Lung (tissue), 12 donors: Measurements from ENCODE around the gene CABP7. TPM values are rescaled to one million over a fixed set of nuclear protein-coding genes. Genes with fewer than 3 reads are reported as not detected.
A peak's percentile ranks its signal among the peaks of the same experiment; 100 is the strongest.

Experiments used
- ATAC-seq: fragments of 200-7000 bp; cut with Tn5 transposase; one replicate; pipeline ENCODE4 v1.9.1; 2020; ENCODE audit warnings: moderate number of reproducible peaks; ENCODE audit not compliant: insufficient read depth, low FRiP score
- DNase-seq, 3 donors: peaks; one replicate each; pipeline ENCODE4 v3.0.0-alpha.2; 2013 to 2017
- H3K27ac ChIP-seq, 2 donors: one replicate each; pipeline ENCODE4 v1.5.1; 2013; ENCODE audit warnings: mild to moderate bottlenecking in 2 of 2, moderate library complexity in 2 of 2, control low read depth in 1 of 2, inconsistent platforms in 1 of 2, low read depth in 1 of 2, low read length in 1 of 2
- H3K27me3 ChIP-seq, 3 donors: one replicate each; pipeline ENCODE4 v1.5.1; 2013; ENCODE audit warnings: low read length in 2 of 3; ENCODE audit not compliant: control insufficient read depth in 3 of 3, insufficient read depth in 3 of 3
- H3K36me3 ChIP-seq, 4 donors: one replicate each; pipeline ENCODE4 v1.5.1; 2013; ENCODE audit warnings: low read length in 4 of 4, mild to moderate bottlenecking in 1 of 4, moderate library complexity in 1 of 4; ENCODE audit not compliant: control insufficient read depth in 4 of 4, insufficient read depth in 4 of 4
- H3K4me1 ChIP-seq, 5 donors: one replicate each; pipeline ENCODE4 v1.5.1; 2013; ENCODE audit warnings: low read length in 5 of 5, mild to moderate bottlenecking in 2 of 5, moderate library complexity in 1 of 5; ENCODE audit not compliant: control insufficient read depth in 5 of 5, insufficient read depth in 5 of 5
- H3K4me3 ChIP-seq: one replicate; pipeline ENCODE4 v1.5.1; 2013; ENCODE audit warnings: mild to moderate bottlenecking, control low read depth, moderate library complexity
- H3K9ac ChIP-seq, 2 donors: one replicate each; pipeline ENCODE4 v1.5.1; 2013; ENCODE audit warnings: low read length in 2 of 2, control low read depth in 1 of 2; ENCODE audit not compliant: insufficient read depth in 1 of 2
- H3K9me3 ChIP-seq, 4 donors: one replicate each; pipeline ENCODE4 v1.5.1; 2013; ENCODE audit warnings: low read length in 3 of 4, mild to moderate bottlenecking in 1 of 4, moderate library complexity in 1 of 4; ENCODE audit not compliant: control insufficient read depth in 4 of 4, insufficient read depth in 3 of 4
- WGBS, 2 donors: extraction: QIAGEN DNeasy Blood & Tissue Kit; methylation state at CpG; one replicate each; pipeline ENCODE4 v1.1.7; 2013; 5-methylcytosine and 5-hydroxymethylcytosine counted together
- polyA plus RNA-seq, 2 donors: library from polyadenylated mRNA; stranded (reverse); fragments of 200-250 nt; gene quantifications; one replicate each; pipeline ENCODE4 v1.2.1, GENCODE V29; 2013
- total RNA-seq, 2 donors: library from RNA; depleted of rRNA in 1 of 2; stranded (reverse); fragments of >200 nt in 1 of 2; gene quantifications; one replicate each; pipeline ENCODE4 v1.2.1, GENCODE V29; 2014 to 2021
- TF ChIP-seq, protein P1 (sequence below): IDR thresholded peaks from 2 replicates; pipeline ENCODE4 v1.5.1; 2012; ENCODE audit warnings: mild to moderate bottlenecking; ENCODE audit errors: control extremely low read depth, extremely low read depth
- donor health status: control.
- donor health status: control.
- donor health status: Bipolar disorder and iron deficiency.
- donor health status: healthy.
- donor health status: DM: yes; HTN: yes; CAD: no.

The CABP7 gene
- total and polyA plus RNA-seq, 4 donors: 0.05 to 0.12 (median 0.06) TPM; not detected in 1

DNA sequence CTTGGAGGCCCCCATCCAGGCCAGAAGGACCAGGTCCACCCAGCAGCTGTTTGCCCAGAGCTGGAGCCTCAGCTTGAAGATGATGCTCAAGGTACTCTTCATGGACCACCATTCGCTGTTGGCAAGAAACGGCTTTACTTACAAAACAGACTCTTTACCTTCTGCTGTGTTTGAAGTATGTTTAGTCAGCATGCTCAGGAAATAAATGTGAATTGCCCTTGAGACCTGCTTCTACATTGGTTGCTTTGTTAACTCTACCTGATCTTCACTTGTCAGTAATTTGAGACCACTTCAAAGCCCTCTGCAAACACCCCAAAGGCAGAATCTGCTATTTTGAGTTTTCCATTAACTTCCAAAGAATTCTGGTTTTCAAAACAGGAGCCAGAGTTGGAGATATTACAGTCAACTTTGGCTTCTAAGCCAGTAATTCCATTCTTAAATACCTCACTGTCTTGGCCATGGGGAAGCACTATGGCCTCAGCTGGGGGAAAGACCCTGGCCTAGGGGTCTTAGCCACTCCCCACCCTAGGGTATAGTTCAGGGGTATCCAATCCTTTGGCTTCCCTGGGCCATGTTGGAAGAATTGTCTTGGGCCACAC, 50.0 kb downstream of the CABP7 start:
- Histone ChIP-seq H3K4me3 (no peak overlapping the region), H3K4me1 (peaks cover 5 to 18% (median 14%) of the 10 kb centered on the region in 5 donors), H3K9ac (no peak overlapping the region), H3K36me3 (peaks cover 10 to 19% (median 11%) of the 10 kb centered on the region in 4 donors), H3K9me3 (no peaks in the 10 kb centered on the region), H3K27me3 (no peaks in the 10 kb centered on the region), H3K27ac (no peak overlapping the region)
- ATAC-seq: no peak
- TF ChIP-seq, protein P1, sequence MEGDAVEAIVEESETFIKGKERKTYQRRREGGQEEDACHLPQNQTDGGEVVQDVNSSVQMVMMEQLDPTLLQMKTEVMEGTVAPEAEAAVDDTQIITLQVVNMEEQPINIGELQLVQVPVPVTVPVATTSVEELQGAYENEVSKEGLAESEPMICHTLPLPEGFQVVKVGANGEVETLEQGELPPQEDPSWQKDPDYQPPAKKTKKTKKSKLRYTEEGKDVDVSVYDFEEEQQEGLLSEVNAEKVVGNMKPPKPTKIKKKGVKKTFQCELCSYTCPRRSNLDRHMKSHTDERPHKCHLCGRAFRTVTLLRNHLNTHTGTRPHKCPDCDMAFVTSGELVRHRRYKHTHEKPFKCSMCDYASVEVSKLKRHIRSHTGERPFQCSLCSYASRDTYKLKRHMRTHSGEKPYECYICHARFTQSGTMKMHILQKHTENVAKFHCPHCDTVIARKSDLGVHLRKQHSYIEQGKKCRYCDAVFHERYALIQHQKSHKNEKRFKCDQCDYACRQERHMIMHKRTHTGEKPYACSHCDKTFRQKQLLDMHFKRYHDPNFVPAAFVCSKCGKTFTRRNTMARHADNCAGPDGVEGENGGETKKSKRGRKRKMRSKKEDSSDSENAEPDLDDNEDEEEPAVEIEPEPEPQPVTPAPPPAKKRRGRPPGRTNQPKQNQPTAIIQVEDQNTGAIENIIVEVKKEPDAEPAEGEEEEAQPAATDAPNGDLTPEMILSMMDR: no peak
- DNase-seq: peak in 2 of 3 donors; percentile 46 to 82
- 65 to 86% methylated on average over 2 of the region's 2 CpGs for WGBS, 2 donors

DNA sequence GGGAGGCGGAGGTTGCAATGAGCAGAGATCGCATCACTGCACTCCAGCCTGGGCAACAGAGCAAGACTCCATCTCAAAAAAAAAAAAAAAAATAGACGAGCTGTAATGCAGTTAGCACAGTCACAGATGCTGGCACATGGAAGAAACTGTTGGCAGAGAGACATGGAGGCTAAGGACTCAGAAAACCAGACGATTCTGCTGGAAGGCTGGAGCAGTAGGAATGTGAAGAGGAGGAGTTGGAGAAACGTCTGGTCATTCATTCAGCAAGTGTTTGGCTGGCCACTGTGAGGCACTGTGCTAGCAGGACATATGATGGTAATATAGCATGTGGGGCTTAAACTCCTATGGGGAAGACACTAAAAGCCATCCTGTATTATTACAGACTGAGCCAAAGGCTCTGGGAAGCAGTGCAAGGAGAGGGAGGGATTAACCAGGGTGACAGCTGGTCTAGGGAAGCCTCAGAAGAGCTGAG, 52.4 kb downstream of the CABP7 start:
- H3K9me3 ChIP-seq: no peaks in the 10 kb centered on the region
- H3K36me3 ChIP-seq: peaks cover 10 to 19% (median 11%) of the 10 kb centered on the region in 4 donors
- WGBS, 2 donors: 58% methylated on average over 5 of the region's 5 CpGs
- TF ChIP-seq, protein P1: no peak
- no peak for ATAC-seq
- peaks cover 0 to 14% (median 7%) of the 10 kb centered on the region in 5 donors for H3K4me1 ChIP-seq
- no peak overlapping the region for H3K27ac ChIP-seq
- peak in 2 of 3 donors; percentile 12 to 33 for DNase-seq
- no peak overlapping the region for H3K9ac ChIP-seq
- no peak overlapping the region for H3K4me3 ChIP-seq
- H3K27me3 ChIP-seq: no peaks in the 10 kb centered on the region

DNA sequence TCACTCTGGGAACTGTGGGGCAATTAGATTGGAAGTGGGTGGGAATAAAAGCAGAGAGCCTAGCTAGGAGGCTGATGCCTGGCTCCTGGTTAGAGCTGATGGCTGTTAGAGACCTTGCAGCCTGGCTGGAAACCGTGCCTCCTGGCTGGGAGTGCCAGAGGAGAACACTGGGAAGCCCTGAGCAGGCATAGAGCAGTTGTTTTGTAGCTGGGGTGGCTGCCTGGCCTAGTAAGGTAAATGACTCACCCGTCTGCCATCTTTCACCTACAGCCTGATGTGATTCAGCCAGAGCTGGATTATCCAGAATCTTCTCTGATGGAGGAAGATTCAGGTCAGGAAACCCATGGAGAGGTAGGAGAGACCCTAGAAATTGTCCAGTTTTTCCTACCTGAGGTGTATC, 53.4 kb downstream of the CABP7 start:
- Histone ChIP-seq H3K4me3 (no peak overlapping the region), H3K36me3 (peaks cover 8 to 14% (median 10%) of the 10 kb centered on the region in 4 donors), H3K9me3 (no peaks in the 10 kb centered on the region), H3K27ac (peak overlapping the region in 1 of 2 donors; percentile 61), H3K4me1 (peaks cover 0 to 9% (median 2%) of the 10 kb centered on the region in 5 donors), H3K9ac (no peak overlapping the region), H3K27me3 (no peaks in the 10 kb centered on the region)
- no peak for DNase-seq
- 82 to 88% methylated on average over 2 of the region's 2 CpGs for WGBS, 2 donors
- TF ChIP-seq, protein P1: no peak
- ATAC-seq: no peak
